Heart right ventricle (tissue), 16 donors: Measurements from ENCODE around the gene MSH2. TPM values are rescaled to one million over a fixed set of nuclear protein-coding genes. Genes with fewer than 3 reads are reported as not detected.

Source experiments
- ATAC-seq, 8 donors: fragments of 200-7000 bp; cut with Tn5 transposase; one replicate each; pipeline ENCODE4 v1.9.1; 2020; ENCODE audit warnings: mild to moderate bottlenecking in 8 of 8, moderate library complexity in 8 of 8, moderate number of reproducible peaks in 1 of 8
- DNase-seq, 2 donors: peaks; one replicate each; pipeline ENCODE4 v3.0.0-alpha.2; 2020
- H3K27ac ChIP-seq, 10 donors: fragments of 200-600 bp; sonication (generic) in 2 of 10; one replicate each; pipeline versions ENCODE4 v1.5.0 to v1.8.0; 2020 to 2022; ENCODE audit warnings: mild to moderate bottlenecking in 3 of 10
- H3K27me3 ChIP-seq, 7 donors: fragments of 200-600 bp; one replicate each; pipeline ENCODE4 v1.8.0; 2021 to 2022; ENCODE audit warnings: mild to moderate bottlenecking in 2 of 7
- H3K36me3 ChIP-seq, 9 donors: fragments of 200-600 bp; sonication (generic) in 1 of 9; one replicate each; pipeline versions ENCODE4 v1.5.0 to v1.8.0; 2020 to 2022; ENCODE audit warnings: mild to moderate bottlenecking in 2 of 9
- H3K4me1 ChIP-seq, 9 donors: fragments of 200-600 bp; sonication (generic) in 1 of 9; one replicate each; pipeline versions ENCODE4 v1.5.0 to v1.8.0; 2020 to 2022; ENCODE audit warnings: mild to moderate bottlenecking in 4 of 9
- H3K4me3 ChIP-seq, 10 donors: fragments of 200-600 bp; sonication (generic) in 2 of 10; one replicate each; pipeline versions ENCODE4 v1.5.0 to v1.8.0; 2020 to 2022; ENCODE audit warnings: mild to moderate bottlenecking in 7 of 10, moderate library complexity in 2 of 10
- H3K9me3 ChIP-seq, 11 donors: fragments of 200-600 bp in 10 of 11; sonication (generic) in 2 of 11; one replicate each; pipeline versions ENCODE4 v1.5.0 to v1.8.0; 2013 to 2022; ENCODE audit warnings: mild to moderate bottlenecking in 2 of 11, control low read depth in 1 of 11, moderate library complexity in 1 of 11
- CTCF ChIP-seq, 9 donors: fragments of 200-600 bp; sonication (generic) in 2 of 9; IDR thresholded peaks; one replicate each; pipeline versions ENCODE4 v1.5.0 to v1.8.0; 2021 to 2022; ENCODE audit warnings: antibody characterized with exemption in 9 of 9, mild to moderate bottlenecking in 5 of 9, moderate library complexity in 1 of 9
- WGBS, 2 donors: extraction: QIAGEN DNeasy Blood & Tissue Kit; methylation state at CpG; one replicate each; pipeline ENCODE4 v1.1.7; 2013; ENCODE audit warnings: inconsistent platforms in 1 of 2; 5-methylcytosine and 5-hydroxymethylcytosine counted together
- intact Hi-C, 10 donors: fragments of 100-400 bp; cut with DNase I; formaldehyde crosslinking; loops; one replicate each; pipeline versions ENCODE4 v1.11.1 to v1.14.2; 2022
- polyA plus RNA-seq, 2 donors: library from polyadenylated mRNA; stranded (reverse); fragments of 200-250 nt; gene quantifications; one replicate each; pipeline ENCODE4 v1.2.3, GENCODE V29; 2013
- total RNA-seq, 10 donors: library from RNA; stranded (reverse); fragmentation: NEBNext Ultra II Directional in 3 of 10; extraction: Animal tissue kit (Norgen Biotek cat#: 25700) in 3 of 10; gene quantifications; one replicate each; pipeline versions ENCODE4 v1.2.1 to v1.2.4, GENCODE V29; 2021 to 2023
- donor health status: Arrhythmogenic right ventricular cardiomyopathy.
- donor health status: ischemic (EF 13 %, LVEDD 7.1; RV severe dilation, severe dysfunction).
- donor health status: healthy with polysubstance abuse.
- donor health status: DM: no; HTN: yes; CAD: no.
- donor health status: DM: no; HTN: no; CAD: no.
- donor health status: ischemic (EF 25% LVEDD 6.9; RV normal size, moderate dysfunction).
- donor health status: ischemic (EF 25% LVEDD 5.7; RV mildly dilated, moderate dysfunction).
- donor health status: healthy.
- donor health status: DM: yes; HTN: yes; CAD: no.
- donor health status: Ischemic cardiomyopathy.
- donor health status: ischemic (EF 35%, LVEDD 5.7; RV mildly dilated, moderate dysfunction).
- donor health status: nonischemic (EF 11% LVEDD 7.7; RV severe dilation, severe dysfunction).
- donor health status: DM: yes; HTN: yes; CAD: no.
- donor health status: PGD.
- donor health status: ischemic (EF 29% LVEDD 5.4; RV normal size, mild dysfunction).
- donor health status: nonischemic (EF 23%, LVEDD 6.1; RV moderate dilation, normal function).

Gene MSH2
- total and polyA plus RNA-seq, 12 donors: 4.3 to 18.9 (median 15.9) TPM

GRCh38 chr2:47513981-47514520, 111.1 kb downstream of the MSH2 start:
- 91 to 94% methylated on average over 7 of the region's 7 CpGs for WGBS, 2 donors
- H3K9me3 ChIP-seq: no peaks in the 10 kb centered on the region
- no peaks in the 10 kb centered on the region for H3K4me1 ChIP-seq
- no peak overlapping the region for H3K4me3 ChIP-seq
- no peak for DNase-seq
- no peaks in the 10 kb centered on the region for H3K36me3 ChIP-seq
- intact Hi-C loops: no loop called here
- H3K27ac ChIP-seq: no peak overlapping the region
- no peak for TF ChIP-seq CTCF (IDR thresholded peaks at IDR 0.05)
- peaks cover 0 to under 1% (median 0%) of the 10 kb centered on the region in 7 donors for H3K27me3 ChIP-seq
- ATAC-seq: no peak

GRCh38 chr2:47516360-47517104, 113.6 kb downstream of the MSH2 start:
- no peak for TF ChIP-seq CTCF (IDR thresholded peaks at IDR 0.05)
- intact Hi-C loops: loop anchor here in 1 of 10 donors (5.0 kb wide), 1 partner anchor 416 kb away; no protein-coding TSS in a partner anchor
- ATAC-seq: no peak

GRCh38 chr2:47518497-47519146, 115.7 kb downstream of the MSH2 start:
- no peak for TF ChIP-seq CTCF (IDR thresholded peaks at IDR 0.05)
- Histone ChIP-seq H3K4me1 (peaks cover 0 to 15% (median 3%) of the 10 kb centered on the region in 9 donors), H3K9me3 (no peaks in the 10 kb centered on the region), H3K4me3 (no peak overlapping the region), H3K27ac (no peak overlapping the region), H3K27me3 (peaks cover 0 to 19% (median 7%) of the 10 kb centered on the region in 7 donors), H3K36me3 (no peaks in the 10 kb centered on the region)
- DNase-seq: no peak
- 90 to 91% methylated on average over 12 of the region's 12 CpGs for WGBS, 2 donors
- intact Hi-C loops: loop anchor here in 1 of 10 donors (5.0 kb wide), 1 partner anchor 414 kb away; no protein-coding TSS in a partner anchor
- no peak for ATAC-seq

More at GRCh38 chr2:47516360-47517104, 113.6 kb downstream of the MSH2 start:
- Histone ChIP-seq H3K9me3 (no peaks in the 10 kb centered on the region), H3K27me3 (peaks cover 0 to 13% (median 5%) of the 10 kb centered on the region in 7 donors), H3K4me1 (peaks cover 0 to 13% (median 3%) of the 10 kb centered on the region in 9 donors), H3K4me3 (no peak overlapping the region), H3K27ac (no peak overlapping the region), H3K36me3 (no peaks in the 10 kb centered on the region)
- DNase-seq: no peak
- whole genome bisulfite sequencing, 2 donors: 74 to 81% methylated on average over 7 of the region's 7 CpGs

- WGBS, 2 donors: 94% methylated on average over 9 of the region's 9 CpGs
- Histone ChIP-seq H3K4me3 (no peak overlapping the region), H3K27me3 (peaks cover 0 to 19% (median 7%) of the 10 kb centered on the region in 7 donors), H3K4me1 (peaks cover 0 to 15% (median 3%) of the 10 kb centered on the region in 9 donors), H3K36me3 (no peaks in the 10 kb centered on the region), H3K27ac (no peak overlapping the region), H3K9me3 (no peaks in the 10 kb centered on the region)
- ATAC-seq (no peak), DNase-seq (no peak)
- no peak for TF ChIP-seq CTCF (IDR thresholded peaks at IDR 0.05)
- intact Hi-C loops: loop anchor here in 1 of 10 donors (5.0 kb wide), 1 partner anchor 413 kb away; no protein-coding TSS in a partner anchor
Observed at GRCh38 chr2:47519147-47519537, 116.2 kb downstream of the MSH2 start.
